Adipose tissue (tissue), 3 donors: ENCODE results near the gene CWC27. TPM values are rescaled to one million over a fixed set of nuclear protein-coding genes. Genes with fewer than 3 reads are reported as not detected.

Source experiments
- polyA plus RNA-seq, 3 donors: library from polyadenylated mRNA; stranded (reverse); fragments of 200-250 nt; gene quantifications; one replicate each; pipeline ENCODE4 v1.2.3, GENCODE V29; 2013
- donor health status: healthy with polysubstance abuse.
- donor health status: Bipolar disorder and iron deficiency.
- donor health status: healthy.

CWC27 gene
- polyA plus RNA-seq, 3 donors: 6.3 to 19.0 (median 11.2) TPM

Other genes with a start within 250 kb of the CWC27 start
- 1 to 10 TPM in 2 of 3 donors, under 1 TPM in 1; 0.27 to 7.0 (median 1.6) TPM for gene SHISAL2B, start 78.4 kb upstream of the CWC27 start, polyA plus RNA-seq
- 1 to 10 TPM; 5.1 to 6.4 (median 5.5) TPM for gene SREK1IP1, start 239 bp upstream of the CWC27 start, polyA plus RNA-seq